Dermis blood vessel endothelial cell (primary cell): Measurements from ENCODE around the gene TMEM151A. TPM values are rescaled to one million over a fixed set of nuclear protein-coding genes. Genes with fewer than 3 reads are reported as not detected.
A peak's percentile ranks its signal among the peaks of the same experiment; 100 is the strongest.
"Not testable (repeated sequence)": the region's sequence is repeated elsewhere in the genome, so short reads cannot be mapped to it uniquely, and the experiment has no call there.

Source experiments
- DNase-seq: peaks from one replicate; pipeline ENCODE4 v3.0.0; 2010
- total RNA-seq: library from RNA; depleted of rRNA; stranded (reverse); fragments of >200 nt; gene quantifications from 2 replicates; pipeline ENCODE4 v1.2.3, GENCODE V29; 2014

TMEM151A gene
- total RNA-seq, 1 donor from 2014 or later: not detected

- no peak for DNase-seq
These were observed 18.6 kb downstream of the TMEM151A start for GRCh38 chr11:66310324-66310723.

- DNase-seq: not testable (repeated sequence)
These were observed 19.2 kb downstream of the TMEM151A start for GRCh38 chr11:66310803-66311440.

GRCh38 chr11:66311470-66311964 is 19.8 kb downstream of the TMEM151A start:
- no peak for DNase-seq

- DNase-seq: peak; percentile 92
These were observed 20.4 kb downstream of the TMEM151A start for GRCh38 chr11:66311965-66312548.

GRCh38 chr11:66312549-66313320 is 21.0 kb downstream of the TMEM151A start:
- DNase-seq: peak; percentile 96

- no peak for DNase-seq
These were observed 21.9 kb downstream of the TMEM151A start for GRCh38 chr11:66313321-66314185.

GRCh38 chr11:66314186-66314501 is 22.4 kb downstream of the TMEM151A start:
- DNase-seq: no peak

GRCh38 chr11:66314561-66315497 is 23.1 kb downstream of the TMEM151A start:
- DNase-seq: no peak

GRCh38 chr11:66315498-66315885 is 23.8 kb downstream of the TMEM151A start:
- no peak for DNase-seq

- no peak for DNase-seq
These were observed 24.5 kb downstream of the TMEM151A start for GRCh38 chr11:66315921-66316811.

GRCh38 chr11:66316849-66317251 is 25.2 kb downstream of the TMEM151A start, which contains the start of gene CD248:
Gene CD248, minus strand, starts transcription at chr11:66317044. Its CDS starts 17 bp downstream, at chr11:66317027.
- DNase-seq: peak; percentile 22

GRCh38 chr11:66317322-66317722 is 25.6 kb downstream of the TMEM151A start:
- peak; percentile 10 for DNase-seq

GRCh38 chr11:66317723-66318599 is 26.3 kb downstream of the TMEM151A start:
- no peak for DNase-seq

GRCh38 chr11:66318600-66318970 is 26.9 kb downstream of the TMEM151A start:
- no peak for DNase-seq

- not testable (repeated sequence) for DNase-seq
These were observed 28.6 kb downstream of the TMEM151A start for GRCh38 chr11:66320289-66320688.

GRCh38 chr11:66320748-66321147 is 29.1 kb downstream of the TMEM151A start:
- not testable (repeated sequence) for DNase-seq

- no peak for DNase-seq
These were observed 29.9 kb downstream of the TMEM151A start for GRCh38 chr11:66321606-66322005.

GRCh38 chr11:66322732-66323427 is 31.2 kb downstream of the TMEM151A start:
- DNase-seq: no peak

- DNase-seq: no peak
These were observed 32.0 kb downstream of the TMEM151A start for GRCh38 chr11:66323684-66324083.
